HG03575 (cell line): Measurements from ENCODE around the gene RASAL2.

Source experiments
- ATAC-seq: cut with Tn5 transposase; IDR thresholded peaks from one replicate; pipeline ENCODE4 v1.9.1; 2021; ENCODE audit not compliant: unreplicated experiment, insufficient number of reproducible peaks, low FRiP score; ENCODE audit errors: extremely low read depth

RASAL2 gene

GRCh38 chr1:178143730-178144690 lies 50.1 kb downstream of the RASAL2 start:
- ATAC-seq = no peak

DNA sequence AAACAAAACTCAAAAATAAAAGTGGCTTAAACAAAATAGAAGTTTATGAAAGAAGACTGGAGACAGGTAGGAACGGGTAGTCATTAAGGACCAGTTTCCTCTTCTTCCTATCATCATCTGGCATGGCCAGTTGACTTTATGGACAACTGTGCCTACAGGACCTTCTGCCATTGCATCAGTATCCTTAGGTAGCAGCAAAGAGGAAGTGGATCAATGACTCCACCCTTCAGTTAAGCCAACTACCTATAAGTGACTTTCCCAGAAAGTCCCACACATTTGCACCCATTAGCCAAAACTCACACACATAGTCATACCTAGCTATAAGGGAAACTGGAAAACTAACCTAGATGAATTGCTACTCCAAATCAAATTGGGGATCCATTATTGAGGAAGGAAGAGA lies 51.7 kb downstream of the RASAL2 start:
- no peak for ATAC-seq

GRCh38 chr1:178146436-178146835 lies 52.5 kb downstream of the RASAL2 start:
- no peak for ATAC-seq

- ATAC-seq = no peak
These were observed 56.7 kb downstream of the RASAL2 start for GRCh38 chr1:178150610-178151009.

- ATAC-seq = no peak
These were observed 57.9 kb downstream of the RASAL2 start for GRCh38 chr1:178151831-178152230.

DNA sequence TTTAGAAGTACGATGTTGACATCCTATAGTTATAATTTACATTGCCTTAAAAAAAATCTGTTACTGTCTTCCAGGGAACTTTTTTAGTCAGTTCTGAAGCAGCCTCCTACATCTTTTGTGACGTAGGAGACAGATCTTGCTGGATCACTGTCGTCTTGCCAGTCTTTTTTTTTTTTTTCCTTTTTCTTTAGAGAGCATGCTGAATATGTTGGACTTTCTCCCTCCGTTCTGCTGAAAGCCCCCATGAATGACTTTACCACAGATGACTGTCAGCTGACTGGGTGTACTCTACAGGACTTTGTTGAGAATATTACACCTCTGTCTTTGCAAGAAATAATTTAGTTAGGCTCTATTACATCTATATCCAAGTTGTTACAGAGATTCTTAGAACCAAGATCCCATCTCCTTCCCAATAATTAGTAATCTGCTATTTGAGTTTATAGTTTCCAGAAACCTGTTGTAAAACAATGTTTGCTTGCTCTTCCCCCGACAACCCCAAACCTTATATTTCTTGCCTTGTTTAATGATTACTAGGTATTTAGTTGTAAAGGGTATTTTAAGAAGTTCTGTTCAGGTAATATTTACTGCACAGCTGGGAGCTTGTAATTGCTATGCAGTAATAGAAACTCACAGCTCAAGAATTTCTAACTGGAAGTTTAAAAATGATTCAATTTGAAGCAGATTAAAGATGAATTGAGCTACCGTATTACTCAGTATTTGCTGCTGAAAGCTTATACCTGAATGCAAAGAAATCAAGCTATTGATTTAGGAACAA lies 61.8 kb downstream of the RASAL2 start:
- no peak for ATAC-seq

DNA sequence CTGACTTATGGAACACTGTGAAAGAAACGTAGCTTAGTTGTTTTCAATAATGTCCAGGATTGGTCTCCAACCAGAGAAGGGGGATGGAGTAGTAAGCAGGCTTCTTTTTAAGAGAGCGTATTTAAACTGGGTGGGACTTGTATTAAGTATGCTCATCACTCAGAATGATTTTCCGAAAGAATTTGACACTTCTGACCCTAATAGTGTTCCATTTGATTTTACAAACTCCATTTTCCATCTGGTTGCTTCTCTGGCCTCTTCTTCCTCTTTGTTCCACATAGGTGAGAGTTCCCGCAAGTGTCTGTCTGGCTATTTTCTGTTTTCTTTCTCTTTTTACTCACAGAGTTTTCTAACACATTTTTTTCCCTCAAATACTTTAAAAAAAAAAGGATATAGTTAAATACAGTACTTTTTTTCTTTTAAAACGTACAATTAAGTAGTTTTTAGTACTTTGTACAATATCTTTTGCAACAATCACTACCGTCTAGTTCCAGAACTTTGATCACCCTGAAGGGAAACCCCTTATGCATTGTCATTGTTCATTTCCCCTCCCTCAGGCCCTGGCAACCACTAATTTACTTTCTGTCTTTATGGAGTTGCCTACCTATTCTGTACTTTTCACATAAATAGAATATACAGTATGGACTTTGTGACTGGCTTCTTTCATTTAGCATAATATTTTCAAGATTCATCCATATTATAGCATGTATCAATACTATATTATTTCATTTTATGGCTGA lies 67.0 kb downstream of the RASAL2 start:
- no peak for ATAC-seq

- no peak for ATAC-seq
These were observed 67.6 kb downstream of the RASAL2 start for GRCh38 chr1:178161516-178161915.

DNA sequence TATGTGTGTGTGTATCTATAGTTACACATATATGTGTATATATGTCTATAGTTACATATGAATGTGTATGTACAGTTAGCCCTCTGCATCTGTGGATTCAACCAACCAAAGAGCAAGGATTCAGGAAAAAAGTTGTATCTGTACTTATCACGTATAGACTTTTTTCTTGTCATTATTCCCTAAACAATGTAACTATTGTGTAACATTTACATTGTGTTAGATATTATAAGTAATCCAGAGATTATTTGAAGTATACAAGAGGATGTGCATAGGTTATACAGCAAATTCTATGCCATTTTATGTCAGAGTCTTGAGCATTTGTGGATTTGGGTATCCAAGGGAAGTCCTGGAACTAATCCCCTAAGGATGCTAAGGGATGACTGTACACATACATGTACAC lies 71.3 kb downstream of the RASAL2 start:
- no peak for ATAC-seq

GRCh38 chr1:178166429-178167024 lies 72.6 kb downstream of the RASAL2 start:
- ATAC-seq = no peak

DNA sequence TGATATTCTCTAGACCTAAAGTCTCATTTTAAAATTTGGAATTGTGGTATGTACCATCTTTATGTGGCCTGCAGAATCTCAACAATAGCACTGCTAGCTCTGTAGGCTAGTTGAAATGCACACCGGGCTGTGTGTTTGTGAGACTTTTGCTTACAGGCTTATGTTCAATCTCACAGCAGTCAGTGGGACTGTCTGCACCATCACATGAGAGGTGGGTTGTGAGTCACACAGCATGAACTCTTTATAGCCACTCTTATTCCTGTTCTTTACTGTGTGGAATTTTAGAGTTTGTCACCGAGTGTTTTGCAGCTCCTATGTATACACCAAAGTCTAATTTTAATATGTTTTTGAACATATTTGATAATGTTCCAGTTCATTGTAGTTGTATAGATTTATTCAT lies 74.6 kb downstream of the RASAL2 start:
- no peak for ATAC-seq

GRCh38 chr1:178169649-178170048 lies 75.7 kb downstream of the RASAL2 start:
- no peak for ATAC-seq

GRCh38 chr1:178172939-178173338 lies 79.0 kb downstream of the RASAL2 start:
- ATAC-seq = no peak

DNA sequence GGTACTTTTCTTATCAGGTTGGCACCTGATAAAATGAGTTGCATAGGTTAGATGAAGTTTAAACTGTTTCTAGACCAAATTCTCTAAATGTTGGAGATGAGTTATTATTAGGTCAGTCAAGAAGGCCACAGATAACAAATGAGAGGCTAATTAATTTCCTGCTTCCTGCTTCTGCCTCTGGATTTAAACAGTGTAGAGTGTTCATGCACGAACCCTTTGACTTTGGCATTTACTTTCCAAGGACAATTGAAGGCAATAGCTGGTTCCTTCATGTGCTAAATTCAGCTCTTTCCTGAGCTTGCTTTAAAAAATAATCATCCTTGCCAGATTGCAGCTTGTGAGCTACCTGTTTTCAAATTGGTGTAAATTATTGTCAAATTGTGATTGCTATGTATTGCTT lies 80.6 kb downstream of the RASAL2 start:
- no peak for ATAC-seq

DNA sequence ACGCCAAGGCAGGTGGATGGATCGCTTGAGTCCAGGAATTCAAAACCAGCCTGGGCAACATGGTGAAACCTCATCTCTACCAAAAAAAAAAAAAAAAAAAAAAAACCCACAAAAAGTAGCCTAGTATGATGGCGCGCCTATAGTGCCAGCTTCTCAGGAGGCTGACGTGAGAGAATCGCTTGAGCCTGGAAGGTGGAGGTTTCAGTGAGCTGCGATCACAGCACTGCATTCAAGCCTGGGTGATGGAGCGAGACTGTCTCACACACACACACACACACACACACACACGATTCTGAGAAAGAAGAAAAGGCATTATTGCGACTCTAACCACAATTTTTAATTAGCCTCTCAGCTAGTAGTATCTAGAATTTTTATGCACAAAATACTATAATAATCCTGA lies 86.5 kb downstream of the RASAL2 start:
- no peak for ATAC-seq

DNA sequence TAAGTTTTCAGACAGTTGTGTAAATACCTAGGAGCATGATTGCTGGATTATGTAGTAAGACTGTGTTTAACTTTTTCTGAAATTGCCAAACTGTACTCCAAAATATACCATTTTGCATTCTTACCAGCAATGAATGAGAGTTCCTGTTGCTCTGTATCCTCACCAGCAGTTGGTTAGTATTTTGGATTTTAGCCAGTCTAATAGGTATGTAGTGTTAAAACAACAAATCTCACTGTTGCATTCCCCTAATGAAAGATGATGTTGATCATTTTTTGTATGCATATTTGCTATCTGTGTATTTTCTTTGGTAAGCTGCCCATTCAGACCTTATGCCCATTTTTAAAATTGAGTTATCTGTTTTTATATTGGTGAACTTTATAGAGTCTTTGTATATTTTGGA lies 89.9 kb downstream of the RASAL2 start:
- no peak for ATAC-seq

DNA sequence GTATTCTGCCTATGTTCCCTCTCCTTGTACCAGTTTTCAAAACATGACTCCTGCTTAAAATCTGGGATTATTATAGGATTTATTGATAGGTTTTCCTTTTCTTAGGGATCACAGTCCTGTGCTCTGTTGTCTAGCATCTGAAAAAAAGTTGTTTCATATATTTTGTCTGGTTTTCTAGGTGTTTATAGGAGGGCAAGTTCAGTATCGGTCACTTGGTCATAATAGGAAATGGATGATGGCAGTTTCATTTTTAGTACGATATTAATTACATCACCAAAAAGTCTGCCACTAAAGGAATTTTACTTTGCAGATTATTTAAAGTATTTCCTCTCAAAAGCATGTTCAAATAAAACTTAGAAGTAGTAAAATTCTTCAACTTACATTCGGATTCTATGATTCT lies 94.4 kb downstream of the RASAL2 start:
- no peak for ATAC-seq

- no peak for ATAC-seq
These were observed 95.9 kb downstream of the RASAL2 start for GRCh38 chr1:178189814-178190213.

- ATAC-seq = no peak
These were observed 97.0 kb downstream of the RASAL2 start for GRCh38 chr1:178190881-178191280.
